GM21360 (cell line): ENCODE data around the gene GLS.
"Not testable (repeated sequence)": the region's sequence is repeated elsewhere in the genome, so short reads cannot be mapped to it uniquely, and the experiment has no call there.

Source experiments
- ATAC-seq: cut with Tn5 transposase; IDR thresholded peaks from one replicate; pipeline ENCODE4 v1.9.1; 2021; ENCODE audit warnings: mild to moderate bottlenecking, moderate library complexity; ENCODE audit not compliant: unreplicated experiment

The GLS gene

GRCh38 chr2:190855245-190855644, 25.4 kb upstream of the GLS start:
- no peak for ATAC-seq

- ATAC-seq, result no peak
These were observed 23.6 kb upstream of the GLS start for GRCh38 chr2:190856985-190857384.

GRCh38 chr2:190858817-190859216, 21.8 kb upstream of the GLS start:
- ATAC-seq, result no peak

GRCh38 chr2:190859347-190860297, 21.0 kb upstream of the GLS start:
- no peak for ATAC-seq

- no peak for ATAC-seq
These were observed 19.5 kb upstream of the GLS start for GRCh38 chr2:190860985-190861680.

GRCh38 chr2:190862128-190862527, 18.5 kb upstream of the GLS start:
- ATAC-seq, result not testable (repeated sequence)

GRCh38 chr2:190862571-190862991, 18.0 kb upstream of the GLS start:
- no peak for ATAC-seq

- ATAC-seq, result no peak
These were observed 16.7 kb upstream of the GLS start for GRCh38 chr2:190863946-190864345.

GRCh38 chr2:190864375-190864774, 16.2 kb upstream of the GLS start:
- ATAC-seq, result no peak

- ATAC-seq, result no peak
These were observed 13.4 kb upstream of the GLS start for GRCh38 chr2:190867212-190867611.

- ATAC-seq, result no peak
These were observed 12.8 kb upstream of the GLS start for GRCh38 chr2:190867832-190868231.

GRCh38 chr2:190869721-190870120, 10.9 kb upstream of the GLS start:
- no peak for ATAC-seq

GRCh38 chr2:190873451-190873850, 7.2 kb upstream of the GLS start:
- not testable (repeated sequence) for ATAC-seq

- no peak for ATAC-seq
These were observed 4.7 kb upstream of the GLS start for GRCh38 chr2:190875891-190876290.

- ATAC-seq, result no peak
These were observed 4.0 kb upstream of the GLS start for GRCh38 chr2:190876631-190877030.

- ATAC-seq, result no peak
These were observed 3.2 kb upstream of the GLS start for GRCh38 chr2:190877436-190877835.

GRCh38 chr2:190879474-190880377, 895 bp upstream of the GLS start:
- no peak for ATAC-seq

- peak; percentile 3 for ATAC-seq
These were observed 520 bp downstream of the GLS start for GRCh38 chr2:190881084-190881597.

- ATAC-seq, result peak; percentile 61
These were observed 1.2 kb downstream of the GLS start for GRCh38 chr2:190881598-190882410.

- ATAC-seq, result no peak
These were observed 1.8 kb downstream of the GLS start for GRCh38 chr2:190882411-190882766.
